HG02798 (cell line): ENCODE results near the gene STARD6.
A peak's percentile ranks its signal among the peaks of the same experiment; 100 is the strongest.
"Not testable (repeated sequence)": the region's sequence is repeated elsewhere in the genome, so short reads cannot be mapped to it uniquely, and the experiment has no call there.

Experiments
- ATAC-seq: cut with Tn5 transposase; IDR thresholded peaks from one replicate; pipeline ENCODE4 v1.9.1; 2021; ENCODE audit warnings: mild to moderate bottlenecking; ENCODE audit not compliant: unreplicated experiment, poor library complexity

Gene STARD6

DNA sequence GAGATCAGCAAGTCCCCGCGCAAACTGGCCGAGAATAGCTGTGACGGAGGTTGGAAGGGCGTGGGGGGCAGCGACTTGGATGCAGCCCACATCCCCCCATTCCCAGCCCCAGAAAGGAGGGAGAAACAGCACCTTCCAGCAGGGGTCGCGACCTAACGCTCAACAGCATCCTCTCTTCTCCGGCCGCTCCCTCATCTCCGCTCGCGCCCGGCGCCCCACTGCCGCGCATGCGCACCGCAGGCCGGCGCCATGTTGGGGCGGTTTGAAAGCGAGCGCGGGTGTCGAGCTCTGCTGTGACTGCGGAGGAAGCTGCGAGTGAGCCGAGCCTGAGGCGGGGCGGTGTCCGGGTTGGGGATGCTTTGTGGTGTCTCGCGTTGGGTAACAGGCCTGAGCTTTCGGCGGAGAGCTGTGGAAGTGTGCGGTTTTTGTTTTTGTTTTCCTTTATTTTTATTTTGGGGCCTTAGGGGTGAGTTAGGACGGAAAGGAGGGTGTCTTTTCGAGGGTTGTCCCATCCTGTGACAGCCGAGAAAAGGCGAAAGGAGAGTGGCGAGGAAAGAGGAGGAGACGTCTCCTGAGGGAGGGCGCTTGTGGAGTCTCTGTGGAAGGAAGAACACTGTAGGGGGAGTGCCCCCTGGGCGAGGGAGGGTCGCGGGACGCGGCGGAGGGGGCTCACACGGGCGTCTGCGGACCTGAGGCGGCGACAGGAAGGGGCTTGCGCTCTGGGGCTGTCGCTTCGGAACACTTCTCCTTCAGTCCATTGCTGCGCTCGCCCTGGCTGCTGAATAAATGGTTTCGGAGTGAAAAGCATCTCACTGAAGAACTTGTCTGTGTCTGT lies at the start of gene STARD6, which contains the start of gene C18orf54:
TSS of gene STARD6 (minus strand) at position 199 of the 835 bp plus-strand sequence. CDS start 3,285 bp downstream, outside the sequence.
TSS of gene C18orf54 (plus strand) at position 247 of the 835 bp plus-strand sequence. CDS start 2,667 bp downstream, outside the sequence.
- ATAC-seq = peak; percentile 97

DNA sequence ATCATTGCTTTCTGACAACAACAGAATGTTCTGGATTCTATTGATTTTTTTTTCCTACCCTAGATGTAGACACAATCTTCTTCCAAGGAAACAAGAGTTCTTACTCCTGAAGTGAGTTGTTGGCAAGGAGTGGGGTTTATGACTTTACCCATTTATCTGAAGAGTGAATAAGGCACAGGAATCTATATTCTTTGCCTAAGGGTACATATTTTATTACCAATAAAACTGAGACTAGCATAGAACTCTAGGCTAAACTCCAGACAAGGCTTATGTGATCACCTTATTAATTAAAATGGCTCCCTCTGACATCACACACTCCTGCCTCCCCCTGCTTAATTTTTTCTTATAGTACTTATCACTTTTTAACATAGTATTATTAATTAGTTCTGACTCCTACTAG lies 47.6 kb upstream of the STARD6 start:
- no peak for ATAC-seq

DNA sequence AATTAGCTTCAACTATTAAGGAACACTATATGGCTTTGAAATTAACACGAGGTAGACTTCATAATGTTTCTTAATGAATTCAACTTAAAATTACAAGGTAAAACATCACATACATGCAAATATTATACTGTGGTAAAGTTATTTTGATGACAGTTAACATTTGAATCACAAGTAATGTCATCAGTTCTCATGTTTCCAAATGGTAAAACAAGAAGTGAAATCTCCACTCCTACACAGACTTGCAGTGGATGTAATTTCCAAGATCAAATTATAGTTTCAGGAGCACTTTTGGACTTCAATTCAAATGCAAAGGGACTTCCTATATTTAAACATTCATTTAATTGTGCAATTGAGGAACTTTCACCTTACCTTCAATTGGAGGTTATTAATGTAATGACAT lies 39.1 kb upstream of the STARD6 start:
- no peak for ATAC-seq

- ATAC-seq = no peak
These were observed 36.1 kb upstream of the STARD6 start for GRCh38 chr18:54393648-54394294.

- ATAC-seq = peak; percentile 77
These were observed 34.9 kb upstream of the STARD6 start for GRCh38 chr18:54392543-54393023.

DNA sequence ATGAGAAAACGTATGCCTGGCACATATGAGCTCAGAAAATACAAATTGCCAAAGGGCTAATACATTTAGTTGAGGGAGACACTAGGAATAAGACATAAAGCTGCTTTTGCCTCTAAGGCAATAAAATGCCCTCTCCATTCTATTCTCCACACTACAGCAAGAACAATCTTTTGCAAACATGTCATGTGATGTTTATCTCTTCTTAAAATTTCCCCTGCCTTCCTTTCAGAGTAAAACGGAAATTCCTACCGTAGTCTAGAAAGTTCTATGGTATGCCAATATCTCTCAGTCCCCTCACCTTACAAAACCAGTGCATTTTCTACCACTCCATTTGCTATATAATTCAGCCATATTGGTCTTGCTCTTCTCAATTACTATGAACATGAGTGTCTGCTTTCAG lies 33.2 kb upstream of the STARD6 start:
- ATAC-seq = no peak

DNA sequence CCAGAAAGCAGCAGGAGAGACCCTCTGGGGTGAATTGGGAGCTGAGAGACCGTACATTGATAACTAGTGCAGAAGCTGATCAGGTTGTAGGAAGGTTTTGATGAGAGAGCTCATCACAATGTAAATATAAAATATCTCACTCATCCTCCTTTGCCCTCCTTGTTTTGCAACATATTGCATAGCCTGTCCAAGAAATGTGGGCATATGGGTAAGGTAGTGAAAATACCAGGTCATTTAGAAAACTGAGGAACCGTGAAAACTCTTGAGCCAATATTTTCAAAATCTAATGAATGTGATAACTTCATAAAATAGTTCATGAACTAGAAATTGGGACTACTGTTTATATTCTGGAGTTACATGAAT lies 31.5 kb upstream of the STARD6 start:
- no peak for ATAC-seq

- ATAC-seq = peak; percentile 84
These were observed 30.8 kb upstream of the STARD6 start for GRCh38 chr18:54388203-54389142.

DNA sequence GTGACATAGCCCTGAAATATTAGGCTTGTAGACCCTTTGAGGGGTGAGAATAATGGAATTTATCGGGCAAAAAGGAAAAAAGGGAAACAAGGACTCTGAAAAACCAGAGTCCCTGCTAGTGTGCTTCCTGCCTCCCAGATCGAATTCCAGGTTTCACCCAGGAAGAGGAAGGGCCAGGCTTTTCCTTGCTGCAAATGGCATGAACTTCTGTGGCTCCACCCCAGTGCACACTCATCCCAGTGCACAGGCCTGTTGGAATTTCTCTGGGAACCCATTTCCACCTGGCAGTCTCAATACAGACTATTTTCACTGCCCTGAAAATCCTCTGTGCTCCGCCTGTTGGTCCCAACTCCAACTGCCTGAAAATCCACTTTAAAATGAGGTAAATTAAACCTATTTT lies 30.0 kb upstream of the STARD6 start:
- no peak for ATAC-seq

GRCh38 chr18:54386800-54387495 lies 29.3 kb upstream of the STARD6 start:
- ATAC-seq = not testable (repeated sequence)

DNA sequence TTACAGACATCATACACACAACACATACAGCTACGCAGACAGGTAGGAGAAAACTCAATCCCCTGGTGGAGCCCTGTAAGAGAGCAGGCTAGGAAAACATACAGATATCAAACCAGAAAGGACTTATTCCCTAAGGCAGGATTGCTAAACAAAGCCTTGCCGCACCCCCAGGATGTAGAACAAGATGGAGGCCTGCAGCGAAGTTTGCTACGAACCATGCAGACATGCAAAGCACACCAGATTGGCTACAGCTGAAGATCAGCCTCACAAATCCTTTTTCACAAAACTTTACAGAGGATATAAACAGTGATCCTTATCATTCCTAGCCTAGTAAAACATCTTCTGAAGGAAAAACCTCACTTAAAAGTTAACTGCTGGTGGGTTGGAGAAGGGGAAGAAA lies 28.4 kb upstream of the STARD6 start:
- no peak for ATAC-seq

DNA sequence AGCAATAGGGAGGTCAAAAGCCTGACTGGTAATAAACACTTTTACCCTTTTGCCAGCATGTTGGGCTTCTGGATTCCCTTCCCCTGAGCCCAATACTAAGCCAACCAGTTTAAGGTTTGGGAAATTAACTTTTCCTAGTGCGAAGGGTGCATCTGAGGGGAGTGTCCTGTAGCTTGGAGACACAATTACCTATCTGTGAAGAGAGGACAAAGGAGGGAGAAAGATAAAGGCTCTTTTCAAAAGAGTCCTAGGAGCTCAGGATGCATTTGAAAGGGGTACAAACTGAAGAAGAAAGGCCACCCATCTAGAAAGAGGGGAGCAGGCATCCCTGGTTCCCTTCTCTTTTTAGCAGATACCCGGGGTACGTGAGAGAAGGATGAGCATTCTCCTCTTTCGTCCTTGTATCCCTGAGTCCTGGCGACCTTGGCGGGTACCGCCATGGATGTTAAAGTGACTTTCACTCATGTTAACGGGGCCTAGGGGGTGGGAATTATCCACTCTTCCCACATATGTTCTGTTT lies 25.1 kb upstream of the STARD6 start:
- ATAC-seq = no peak

- no peak for ATAC-seq
These were observed 24.4 kb upstream of the STARD6 start for GRCh38 chr18:54382076-54382475.

- no peak for ATAC-seq
These were observed 24.0 kb upstream of the STARD6 start for GRCh38 chr18:54381640-54382039.

DNA sequence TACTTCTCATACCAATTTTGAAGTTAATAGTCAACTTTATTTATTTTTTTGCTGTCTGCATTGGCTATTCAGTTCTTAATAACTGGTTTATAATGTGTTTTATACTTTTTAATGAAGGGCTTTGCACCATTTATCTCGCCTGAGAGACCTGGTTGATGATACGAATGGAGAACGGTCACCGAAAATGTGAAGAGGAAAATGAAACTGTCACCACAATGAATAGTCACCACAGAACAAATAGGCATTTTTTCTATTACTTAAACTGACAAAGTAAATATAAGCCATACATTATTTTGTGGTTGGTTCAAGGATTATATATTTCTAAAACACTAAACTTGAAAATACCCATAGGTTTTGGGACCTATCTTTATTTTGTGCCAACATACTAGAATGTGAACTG lies 20.4 kb upstream of the STARD6 start:
- no peak for ATAC-seq

DNA sequence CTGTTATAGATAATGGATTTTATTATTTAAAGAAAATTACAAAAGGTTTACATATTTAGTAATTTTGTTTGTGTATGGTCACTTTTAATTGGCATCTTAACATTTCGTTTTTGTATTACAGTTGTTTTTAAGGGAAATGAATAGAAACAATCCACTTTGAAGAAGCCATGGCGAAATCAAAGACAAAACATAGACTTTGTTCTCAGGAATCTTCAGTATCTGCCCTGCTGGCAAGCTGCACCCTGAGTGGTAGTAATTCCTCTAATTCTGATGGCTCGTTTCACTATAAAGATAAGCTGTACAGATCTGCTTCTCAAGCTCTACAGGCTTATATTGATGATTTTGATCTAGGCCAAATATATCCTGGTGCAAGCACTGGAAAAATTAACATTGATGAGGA lies 2.7 kb upstream of the STARD6 start:
- ATAC-seq = no peak

- no peak for ATAC-seq
These were observed 1.6 kb upstream of the STARD6 start for GRCh38 chr18:54359233-54359632.

- peak; percentile 8 for ATAC-seq
These were observed 910 bp upstream of the STARD6 start for GRCh38 chr18:54358495-54359040.

- no peak for ATAC-seq
These were observed 487 bp downstream of the STARD6 start for GRCh38 chr18:54357082-54357659.
